Measurements from ENCODE around the gene CACNG1.

Gene CACNG1

DNA sequence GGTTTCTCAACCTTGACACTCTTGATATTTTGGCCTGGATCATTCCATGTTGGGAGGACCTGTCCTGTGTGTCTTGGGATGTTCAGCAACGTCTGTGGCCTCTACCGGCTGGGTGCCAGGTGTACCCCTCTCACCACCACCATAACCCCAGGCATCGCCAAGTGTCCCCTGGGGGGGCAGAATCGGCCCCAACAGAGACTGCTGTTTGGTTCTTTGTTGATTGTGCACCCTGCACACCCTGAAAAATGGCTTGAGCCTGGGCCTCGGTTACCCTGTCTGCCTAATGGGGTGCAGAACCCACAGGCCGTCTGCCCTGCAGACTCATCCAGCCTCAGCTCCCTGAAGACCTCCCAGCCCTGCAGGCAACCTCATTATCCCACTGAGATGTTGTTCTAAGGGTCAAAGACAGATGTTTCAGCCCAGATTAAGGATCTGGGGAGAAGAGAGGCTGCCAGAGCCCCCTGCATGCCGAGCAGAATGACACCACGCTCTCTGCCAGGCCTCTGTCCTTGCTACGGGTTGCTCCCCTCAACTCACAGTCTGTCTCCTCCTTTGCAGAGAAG lies 9.2 kb downstream of the CACNG1 start:
- H3K36me3 ChIP-seq (ENCODE audit: low read depth), result 0 out of 2 replicates have a peak, but pooled peaks cover 4% of the 10 kb centered on the region
- H3K9me3 ChIP-seq (ENCODE audit: severe bottlenecking), result peaks cover 8% of the 10 kb centered on the region
- no peak overlapping the region for H3K27ac ChIP-seq (ENCODE audit: poor library complexity, severe bottlenecking)
- no peak overlapping the region for H3K4me3 ChIP-seq (ENCODE audit: severe bottlenecking)
- DNase-seq (ENCODE audit: low spot score), result peak; percentile 34
- no peaks in the 10 kb centered on the region for H3K27me3 ChIP-seq (ENCODE audit: insufficient read depth, poor library complexity, severe bottlenecking)
- TF ChIP-seq, protein P1, sequence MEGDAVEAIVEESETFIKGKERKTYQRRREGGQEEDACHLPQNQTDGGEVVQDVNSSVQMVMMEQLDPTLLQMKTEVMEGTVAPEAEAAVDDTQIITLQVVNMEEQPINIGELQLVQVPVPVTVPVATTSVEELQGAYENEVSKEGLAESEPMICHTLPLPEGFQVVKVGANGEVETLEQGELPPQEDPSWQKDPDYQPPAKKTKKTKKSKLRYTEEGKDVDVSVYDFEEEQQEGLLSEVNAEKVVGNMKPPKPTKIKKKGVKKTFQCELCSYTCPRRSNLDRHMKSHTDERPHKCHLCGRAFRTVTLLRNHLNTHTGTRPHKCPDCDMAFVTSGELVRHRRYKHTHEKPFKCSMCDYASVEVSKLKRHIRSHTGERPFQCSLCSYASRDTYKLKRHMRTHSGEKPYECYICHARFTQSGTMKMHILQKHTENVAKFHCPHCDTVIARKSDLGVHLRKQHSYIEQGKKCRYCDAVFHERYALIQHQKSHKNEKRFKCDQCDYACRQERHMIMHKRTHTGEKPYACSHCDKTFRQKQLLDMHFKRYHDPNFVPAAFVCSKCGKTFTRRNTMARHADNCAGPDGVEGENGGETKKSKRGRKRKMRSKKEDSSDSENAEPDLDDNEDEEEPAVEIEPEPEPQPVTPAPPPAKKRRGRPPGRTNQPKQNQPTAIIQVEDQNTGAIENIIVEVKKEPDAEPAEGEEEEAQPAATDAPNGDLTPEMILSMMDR (IDR thresholded peaks at IDR 0.05; ENCODE audit: poor library complexity, severe bottlenecking), result no peak
- H3K4me1 ChIP-seq (ENCODE audit: insufficient read depth, poor library complexity, severe bottlenecking), result no peaks in the 10 kb centered on the region
- ATAC-seq (ENCODE audit: low read depth), result no peak

- DNase-seq (ENCODE audit: low spot score) (peak; percentile 52), ATAC-seq (ENCODE audit: low read depth) (no peak)
- H3K9me3 ChIP-seq (ENCODE audit: severe bottlenecking), result peaks cover 2% of the 10 kb centered on the region
- H3K4me3 ChIP-seq (ENCODE audit: severe bottlenecking), result no peak overlapping the region
- TF ChIP-seq, protein P1 (IDR thresholded peaks at IDR 0.05; ENCODE audit: poor library complexity, severe bottlenecking), result no peak
- H3K27ac ChIP-seq (ENCODE audit: poor library complexity, severe bottlenecking), result no peak overlapping the region
- H3K4me1 ChIP-seq (ENCODE audit: insufficient read depth, poor library complexity, severe bottlenecking), result no peaks in the 10 kb centered on the region
- no peaks in the 10 kb centered on the region for H3K27me3 ChIP-seq (ENCODE audit: insufficient read depth, poor library complexity, severe bottlenecking)
- H3K36me3 ChIP-seq (ENCODE audit: low read depth), result no peaks in the 10 kb centered on the region
These were observed 9.7 kb downstream of the CACNG1 start for GRCh38 chr17:67054011-67054591.

DNA sequence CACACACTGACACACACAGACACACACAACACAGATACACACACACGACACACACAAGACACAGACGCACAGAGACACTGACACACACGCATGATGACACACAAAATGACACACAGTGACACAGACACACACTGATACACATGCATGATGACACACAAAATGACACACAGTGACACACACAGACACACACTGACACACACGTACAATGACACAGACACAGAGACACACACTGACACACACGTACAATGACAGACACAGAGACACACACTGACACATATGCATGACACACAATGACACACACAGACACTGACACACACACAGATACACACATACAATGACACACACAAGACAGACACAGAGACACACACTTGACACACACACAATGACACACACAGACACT lies 10.3 kb downstream of the CACNG1 start:
- TF ChIP-seq, protein P1 (IDR thresholded peaks at IDR 0.05; ENCODE audit: poor library complexity, severe bottlenecking), result no peak
- no peaks in the 10 kb centered on the region for H3K4me1 ChIP-seq (ENCODE audit: insufficient read depth, poor library complexity, severe bottlenecking)
- no peaks in the 10 kb centered on the region for H3K27me3 ChIP-seq (ENCODE audit: insufficient read depth, poor library complexity, severe bottlenecking)
- DNase-seq (ENCODE audit: low spot score) (no peak), ATAC-seq (ENCODE audit: low read depth) (no peak)
- no peak overlapping the region for H3K4me3 ChIP-seq (ENCODE audit: severe bottlenecking)
- H3K27ac ChIP-seq (ENCODE audit: poor library complexity, severe bottlenecking), result no peak overlapping the region
- no peaks in the 10 kb centered on the region for H3K9me3 ChIP-seq (ENCODE audit: severe bottlenecking)
- no peaks in the 10 kb centered on the region for H3K36me3 ChIP-seq (ENCODE audit: low read depth)

DNA sequence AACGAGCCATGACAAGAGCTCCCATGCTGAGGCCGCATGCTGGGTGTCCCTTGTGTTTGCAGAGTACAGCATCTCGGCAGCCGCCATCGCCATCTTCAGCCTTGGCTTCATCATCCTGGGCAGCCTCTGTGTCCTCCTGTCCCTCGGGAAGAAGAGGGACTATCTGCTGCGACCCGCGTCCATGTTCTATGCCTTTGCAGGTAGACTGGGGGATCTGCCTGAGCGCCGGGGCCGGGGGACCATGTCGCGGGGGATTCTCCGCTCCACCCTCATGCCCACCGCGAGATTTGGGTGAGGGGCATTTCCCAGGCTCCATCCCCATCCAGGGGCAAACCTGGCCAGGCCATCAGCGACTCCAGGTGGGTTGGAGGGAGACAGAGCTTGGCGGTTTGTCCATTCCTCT lies 10.7 kb downstream of the CACNG1 start:
- H3K27ac ChIP-seq (ENCODE audit: poor library complexity, severe bottlenecking), result no peak overlapping the region
- no peaks in the 10 kb centered on the region for H3K36me3 ChIP-seq (ENCODE audit: low read depth)
- TF ChIP-seq, protein P1 (IDR thresholded peaks at IDR 0.05; ENCODE audit: poor library complexity, severe bottlenecking), result no peak
- ATAC-seq (ENCODE audit: low read depth), result no peak
- no peaks in the 10 kb centered on the region for H3K4me1 ChIP-seq (ENCODE audit: insufficient read depth, poor library complexity, severe bottlenecking)
- H3K9me3 ChIP-seq (ENCODE audit: severe bottlenecking), result no peaks in the 10 kb centered on the region
- H3K27me3 ChIP-seq (ENCODE audit: insufficient read depth, poor library complexity, severe bottlenecking), result no peaks in the 10 kb centered on the region
- no peak overlapping the region for H3K4me3 ChIP-seq (ENCODE audit: severe bottlenecking)
- DNase-seq (ENCODE audit: low spot score), result peak; percentile 40
